ENCODE measurements around the gene CLTCL1. TPM values are rescaled to one million over a fixed set of nuclear protein-coding genes. Genes with fewer than 3 reads are reported as not detected.

CLTCL1 gene
- total and polyA plus RNA-seq, 9 of the 15 experiments (the other 6 are each of a cell fraction or from before 2014, with no cell fraction given): 1.1 to 11.7 (median 5.0) TPM

- TF ChIP-seq, protein P1, sequence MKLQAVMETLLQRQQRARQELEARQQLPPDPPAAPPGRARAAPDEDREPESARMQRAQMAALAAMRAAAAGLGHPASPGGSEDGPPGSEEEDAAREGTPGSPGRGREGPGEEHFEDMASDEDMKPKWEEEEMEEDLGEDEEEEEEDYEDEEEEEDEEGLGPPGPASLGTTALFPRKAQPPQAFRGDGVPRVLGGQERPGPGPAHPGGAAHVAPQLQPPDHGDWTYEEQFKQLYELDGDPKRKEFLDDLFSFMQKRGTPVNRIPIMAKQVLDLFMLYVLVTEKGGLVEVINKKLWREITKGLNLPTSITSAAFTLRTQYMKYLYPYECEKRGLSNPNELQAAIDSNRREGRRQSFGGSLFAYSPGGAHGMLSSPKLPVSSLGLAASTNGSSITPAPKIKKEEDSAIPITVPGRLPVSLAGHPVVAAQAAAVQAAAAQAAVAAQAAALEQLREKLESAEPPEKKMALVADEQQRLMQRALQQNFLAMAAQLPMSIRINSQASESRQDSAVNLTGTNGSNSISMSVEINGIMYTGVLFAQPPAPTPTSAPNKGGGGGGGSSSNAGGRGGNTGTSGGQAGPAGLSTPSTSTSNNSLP (IDR thresholded peaks at IDR 0.05; ENCODE audit: borderline replicate concordance, low read depth, low read length): no peak
- 0 out of 2 replicates have a peak, but pooled peaks have one; percentile 25 for TF ChIP-seq RREB1 (CRISPR knock-in tag; IDR thresholded peaks at IDR 0.05)
- peak; percentile 42; the same call in 1 of the 2 replicates for TF ChIP-seq ZBTB17 (CRISPR knock-in tag; IDR thresholded peaks at IDR 0.05)
- TF ChIP-seq, protein P2, sequence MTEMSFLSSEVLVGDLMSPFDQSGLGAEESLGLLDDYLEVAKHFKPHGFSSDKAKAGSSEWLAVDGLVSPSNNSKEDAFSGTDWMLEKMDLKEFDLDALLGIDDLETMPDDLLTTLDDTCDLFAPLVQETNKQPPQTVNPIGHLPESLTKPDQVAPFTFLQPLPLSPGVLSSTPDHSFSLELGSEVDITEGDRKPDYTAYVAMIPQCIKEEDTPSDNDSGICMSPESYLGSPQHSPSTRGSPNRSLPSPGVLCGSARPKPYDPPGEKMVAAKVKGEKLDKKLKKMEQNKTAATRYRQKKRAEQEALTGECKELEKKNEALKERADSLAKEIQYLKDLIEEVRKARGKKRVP (CRISPR knock-in tag; IDR thresholded peaks at IDR 0.05): 0 out of 2 replicates have a peak, but pooled peaks have one; percentile 16
- no peak for TF ChIP-seq CCAR2 (IDR thresholded peaks at IDR 0.05; ENCODE audit: low read depth, low read length)
- TF ChIP-seq ZNF436 (CRISPR knock-in tag; IDR thresholded peaks at IDR 0.05): 0 out of 2 replicates have a peak, but pooled peaks have one; percentile 37
- TF ChIP-seq MTF1 (CRISPR knock-in tag; IDR thresholded peaks at IDR 0.05; ENCODE audit: borderline replicate concordance): peak; percentile 76; the same call in 1 of the 2 replicates
- TF ChIP-seq, protein P3, sequence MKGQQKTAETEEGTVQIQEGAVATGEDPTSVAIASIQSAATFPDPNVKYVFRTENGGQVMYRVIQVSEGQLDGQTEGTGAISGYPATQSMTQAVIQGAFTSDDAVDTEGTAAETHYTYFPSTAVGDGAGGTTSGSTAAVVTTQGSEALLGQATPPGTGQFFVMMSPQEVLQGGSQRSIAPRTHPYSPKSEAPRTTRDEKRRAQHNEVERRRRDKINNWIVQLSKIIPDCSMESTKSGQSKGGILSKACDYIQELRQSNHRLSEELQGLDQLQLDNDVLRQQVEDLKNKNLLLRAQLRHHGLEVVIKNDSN (CRISPR knock-in tag; IDR thresholded peaks at IDR 0.05): peak; percentile 62
- TF ChIP-seq NR4A1 (CRISPR knock-in tag; IDR thresholded peaks at IDR 0.05): peak; percentile 89; the same call in 1 of the 2 replicates
- TF ChIP-seq NR4A1 (tag; IDR thresholded peaks at IDR 0.05): no peak
- peak; percentile 79 for TF ChIP-seq ETV1 (tag; conservative IDR thresholded peaks at IDR 0.05; ENCODE audit: low read depth)
Measured at GRCh38 chr22:19244600-19245352, 46.7 kb downstream of the CLTCL1 start (continued).
